Panc1 (cell line): ENCODE results near the gene DMGDH. TPM values are rescaled to one million over a fixed set of nuclear protein-coding genes. Genes with fewer than 3 reads are reported as not detected.

Experiments used
- ATAC-seq: fragments of 200-7000 bp; cut with Tn5 transposase; 2 replicates; pipeline ENCODE4 v1.9.1; 2020; ENCODE audit warnings: mild to moderate bottlenecking, moderate library complexity
- BruUV-seq: library from RNA; stranded (reverse); fragments of 400-500 nt; replicated peaks from 2 replicates; lab custom pipeline; 2021; lab: Mats Ljungman, UMichigan
- CTCF ChIA-PET: fragments of 300-600 bp; sonication (Branson Sonifier 250); formaldehyde crosslinking; loops from one replicate; lab custom pipeline; 2022; ENCODE audit warnings: antibody characterized with exemption; lab: Charles Lee
- POLR2A ChIA-PET: fragments of 300-600 bp; sonication (Branson Sonifier 250); formaldehyde crosslinking; loops from one replicate; lab custom pipeline; 2022; ENCODE audit warnings: antibody characterized with exemption; lab: Charles Lee
- DNase-seq: peaks from one replicate; pipeline ENCODE4 v3.0.0-alpha.2; 2010; ENCODE audit warnings: low read depth, low spot score
- H3K27ac ChIP-seq: 2 replicates; pipeline ENCODE4 v1.5.1; 2011; ENCODE audit warnings: mild to moderate bottlenecking, low read length, inconsistent platforms
- H3K27me3 ChIP-seq: fragments of 200-500 bp; sonication (Bioruptor generic); 2 replicates; pipeline ENCODE4 v1.6.0; 2014; ENCODE audit warnings: low read length, inconsistent platforms; ENCODE audit not compliant: control insufficient read depth, insufficient read depth
- H3K36me3 ChIP-seq: fragments of 200-500 bp; sonication (Bioruptor generic); 2 replicates; pipeline ENCODE4 v1.5.1; 2014; ENCODE audit warnings: inconsistent platforms, mild to moderate bottlenecking, low read length, moderate library complexity; ENCODE audit not compliant: control insufficient read depth, insufficient read depth
- H3K4me1 ChIP-seq: 2 replicates; pipeline ENCODE4 v1.5.1; 2011; ENCODE audit warnings: inconsistent platforms, mild to moderate bottlenecking, low read length, moderate library complexity; ENCODE audit not compliant: control insufficient read depth, insufficient read depth
- H3K4me3 ChIP-seq, 2 experiments: 2 replicates each; pipeline ENCODE4 v1.5.1; 2011 to 2012; ENCODE audit warnings: low read depth in 2 of 2, low read length in 2 of 2, mild to moderate bottlenecking in 2 of 2, inconsistent platforms in 1 of 2, moderate library complexity in 1 of 2
- H3K9me3 ChIP-seq: fragments of 200-500 bp; sonication (Bioruptor generic); 2 replicates; pipeline ENCODE4 v1.5.1; 2014; ENCODE audit warnings: low read depth, mild to moderate bottlenecking, inconsistent platforms, low read length, moderate library complexity; ENCODE audit not compliant: control insufficient read depth, insufficient read depth
- CTCF ChIP-seq: fragments of 450-650 bp; IDR thresholded peaks from 2 replicates; pipeline ENCODE4 v1.5.1; 2017; ENCODE audit warnings: mild to moderate bottlenecking
- POLR2AphosphoS5 ChIP-seq: IDR thresholded peaks from 2 replicates; pipeline ENCODE4 v1.6.1; 2012; ENCODE audit warnings: mild to moderate bottlenecking, low read depth, low read length, moderate library complexity
- SIN3A ChIP-seq: IDR thresholded peaks from 2 replicates; pipeline ENCODE4 v1.6.1; 2012; ENCODE audit warnings: low read depth, mild to moderate bottlenecking, low read length, moderate library complexity, borderline replicate concordance; ENCODE audit not compliant: insufficient read depth
- TCF7L2 ChIP-seq: IDR thresholded peaks from 2 replicates; pipeline ENCODE4 v1.6.1; 2011; ENCODE audit warnings: mild to moderate bottlenecking, low read depth, low read length, inconsistent platforms
- in situ Hi-C: cut with HindIII; loops from 2 replicates; pipeline ENCODE4 v1.10.0; 2016; ENCODE audit warnings: low sequenced_read_pairs, low pct_unique_long_range_greater_than_20kb
- intact Hi-C: fragments of 100-400 bp; cut with micrococcal nuclease; formaldehyde crosslinking; loops from one replicate; pipeline ENCODE4 v1.10.0; 2022; ENCODE audit not compliant: unreplicated experiment
- total RNA-seq: library from RNA; stranded (reverse); gene quantifications from one replicate; pipeline ENCODE4 v1.2.1, GENCODE V29; 2021; ENCODE audit not compliant: unreplicated experiment
- TF ChIP-seq, protein P1 (sequence below), 2 experiments: IDR thresholded peaks; 2 replicates each; pipeline ENCODE4 v1.6.1; 2011 to 2012; ENCODE audit warnings: low read depth in 2 of 2, control low read depth in 1 of 2, low read length in 1 of 2, mild to moderate bottlenecking in 1 of 2, moderate library complexity in 1 of 2; ENCODE audit not compliant: insufficient read depth in 1 of 2

DMGDH gene
- total RNA-seq, 1 experiment from 2014 or later = 0.54 TPM

GRCh38 chr5:79108086-79108485 lies 38.6 kb upstream of the DMGDH start:
- in situ Hi-C loops (no loop called here), intact Hi-C loops (no loop called here)
- POLR2A ChIA-PET = no interaction called here
- no peak overlapping the region for H3K27ac ChIP-seq
- DNase-seq = no peak
- CTCF ChIA-PET = no interaction called here
- no peak for ATAC-seq
- H3K4me3 ChIP-seq = no peak overlapping the region
- no peaks in the 10 kb centered on the region for H3K4me1 ChIP-seq
- H3K27me3 ChIP-seq = peaks cover 28% of the 10 kb centered on the region
- TF ChIP-seq, protein P1, sequence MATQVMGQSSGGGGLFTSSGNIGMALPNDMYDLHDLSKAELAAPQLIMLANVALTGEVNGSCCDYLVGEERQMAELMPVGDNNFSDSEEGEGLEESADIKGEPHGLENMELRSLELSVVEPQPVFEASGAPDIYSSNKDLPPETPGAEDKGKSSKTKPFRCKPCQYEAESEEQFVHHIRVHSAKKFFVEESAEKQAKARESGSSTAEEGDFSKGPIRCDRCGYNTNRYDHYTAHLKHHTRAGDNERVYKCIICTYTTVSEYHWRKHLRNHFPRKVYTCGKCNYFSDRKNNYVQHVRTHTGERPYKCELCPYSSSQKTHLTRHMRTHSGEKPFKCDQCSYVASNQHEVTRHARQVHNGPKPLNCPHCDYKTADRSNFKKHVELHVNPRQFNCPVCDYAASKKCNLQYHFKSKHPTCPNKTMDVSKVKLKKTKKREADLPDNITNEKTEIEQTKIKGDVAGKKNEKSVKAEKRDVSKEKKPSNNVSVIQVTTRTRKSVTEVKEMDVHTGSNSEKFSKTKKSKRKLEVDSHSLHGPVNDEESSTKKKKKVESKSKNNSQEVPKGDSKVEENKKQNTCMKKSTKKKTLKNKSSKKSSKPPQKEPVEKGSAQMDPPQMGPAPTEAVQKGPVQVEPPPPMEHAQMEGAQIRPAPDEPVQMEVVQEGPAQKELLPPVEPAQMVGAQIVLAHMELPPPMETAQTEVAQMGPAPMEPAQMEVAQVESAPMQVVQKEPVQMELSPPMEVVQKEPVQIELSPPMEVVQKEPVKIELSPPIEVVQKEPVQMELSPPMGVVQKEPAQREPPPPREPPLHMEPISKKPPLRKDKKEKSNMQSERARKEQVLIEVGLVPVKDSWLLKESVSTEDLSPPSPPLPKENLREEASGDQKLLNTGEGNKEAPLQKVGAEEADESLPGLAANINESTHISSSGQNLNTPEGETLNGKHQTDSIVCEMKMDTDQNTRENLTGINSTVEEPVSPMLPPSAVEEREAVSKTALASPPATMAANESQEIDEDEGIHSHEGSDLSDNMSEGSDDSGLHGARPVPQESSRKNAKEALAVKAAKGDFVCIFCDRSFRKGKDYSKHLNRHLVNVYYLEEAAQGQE (IDR thresholded peaks at IDR 0.05; ENCODE audit: insufficient read depth in 1 of 2, low read depth in 2 of 2, low read length in 1 of 2) = no peak
- no peak for TF ChIP-seq CTCF
- no peak for TF ChIP-seq TCF7L2
- no peak for TF ChIP-seq POLR2AphosphoS5
- TF ChIP-seq SIN3A = no peak
- no TSS peak for BruUV-seq
- no peaks in the 10 kb centered on the region for H3K36me3 ChIP-seq
- no peaks in the 10 kb centered on the region for H3K9me3 ChIP-seq

DNA sequence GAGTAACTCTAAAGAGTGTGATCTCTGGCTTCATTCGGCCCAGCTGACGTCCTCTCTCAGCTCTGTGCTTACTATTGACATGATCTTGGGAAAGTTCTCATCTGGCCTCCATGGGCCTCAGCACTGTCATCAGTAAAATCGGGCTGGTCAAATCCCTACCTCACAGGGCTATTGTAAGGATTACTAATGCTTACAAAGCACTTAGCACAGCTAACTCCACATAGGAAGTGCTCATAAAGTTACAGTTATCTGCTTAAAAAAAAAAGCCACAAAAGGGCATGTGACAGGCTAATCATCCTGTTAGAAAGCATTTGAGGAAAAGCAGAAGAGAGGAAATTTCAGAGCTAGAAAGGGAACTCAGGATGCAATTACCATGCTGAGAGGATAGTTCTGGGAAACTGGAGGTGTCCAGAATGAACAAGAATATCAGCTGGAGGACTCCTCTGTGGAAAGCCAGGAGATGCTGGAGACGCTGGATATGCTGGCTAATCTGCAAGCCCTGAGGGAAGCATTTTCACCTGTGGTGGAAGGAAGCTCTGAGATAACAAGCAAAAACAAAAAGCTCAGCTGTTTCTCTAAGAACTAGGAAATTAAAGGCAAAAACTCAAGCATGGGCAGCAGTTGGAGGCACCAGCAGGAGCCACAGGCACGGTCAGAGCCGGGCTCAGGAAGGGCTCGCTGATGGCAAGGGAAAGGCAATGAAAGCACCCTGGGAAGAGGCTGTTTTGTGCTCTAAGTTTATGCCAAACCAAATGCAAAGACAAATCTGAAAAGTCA lies 37.7 kb upstream of the DMGDH start:
- H3K36me3 ChIP-seq = no peaks in the 10 kb centered on the region
- TF ChIP-seq SIN3A (no peak), TCF7L2 (no peak), CTCF (no peak), POLR2AphosphoS5 (no peak)
- TF ChIP-seq, protein P1 (IDR thresholded peaks at IDR 0.05; ENCODE audit: insufficient read depth in 1 of 2, low read depth in 2 of 2, low read length in 1 of 2) = no peak
- CTCF ChIA-PET = no interaction called here
- POLR2A ChIA-PET = no interaction called here
- H3K27me3 ChIP-seq = peaks cover 32% of the 10 kb centered on the region
- intact Hi-C loops (no loop called here), in situ Hi-C loops (no loop called here)
- H3K27ac ChIP-seq = no peak overlapping the region
- BruUV-seq = no TSS peak
- H3K4me1 ChIP-seq = no peaks in the 10 kb centered on the region
- ATAC-seq (no peak), DNase-seq (no peak)
- no peak overlapping the region for H3K4me3 ChIP-seq
- no peaks in the 10 kb centered on the region for H3K9me3 ChIP-seq
